Neural cell (in vitro differentiated cells): ENCODE measurements around the gene MXRA7. TPM values are rescaled to one million over a fixed set of nuclear protein-coding genes. Genes with fewer than 3 reads are reported as not detected.

Source experiments
- H2AFZ ChIP-seq: fragments of 200-600, 300-800 bp; sonication (generic), shearing (Covaris generic); 2 replicates; pipeline ENCODE4 v1.6.0; 2014; ENCODE audit warnings: low read depth, mild to moderate bottlenecking, antibody characterized with exemption, low read length, moderate library complexity
- H3F3A ChIP-seq: fragments of 200-600 bp; shearing (Covaris generic); 2 replicates; pipeline ENCODE4 v1.6.1; 2016; ENCODE audit warnings: mild to moderate bottlenecking, moderate library complexity, mixed read lengths, antibody characterized with exemption, low read length; ENCODE audit not compliant: insufficient read depth, poor library complexity, severe bottlenecking
- H3K27ac ChIP-seq: fragments of 200-600, 300-800 bp; sonication (generic), shearing (Covaris generic); 2 replicates; pipeline ENCODE4 v1.5.1; 2014; ENCODE audit warnings: mild to moderate bottlenecking, low read length, moderate library complexity
- H3K27me3 ChIP-seq: fragments of 300-800, 200-600 bp; sonication (generic), shearing (Covaris generic); 2 replicates; pipeline ENCODE4 v1.6.0; 2014; ENCODE audit warnings: mild to moderate bottlenecking, low read depth, low read length, moderate library complexity; ENCODE audit not compliant: insufficient read depth
- H3K36me3 ChIP-seq: fragments of 300-800, 200-600 bp; sonication (generic), shearing (Covaris generic); 2 replicates; pipeline ENCODE4 v1.5.1; 2014; ENCODE audit warnings: mild to moderate bottlenecking, antibody characterized with exemption, low read length, moderate library complexity; ENCODE audit not compliant: insufficient read depth
- H3K4me2 ChIP-seq: fragments of 300-800, 200-600 bp; sonication (generic), shearing (Covaris generic); 2 replicates; pipeline ENCODE4 v1.6.0; 2014; ENCODE audit warnings: mild to moderate bottlenecking, low read length
- H3K4me3 ChIP-seq: fragments of 300-800, 200-600 bp; sonication (generic), shearing (Covaris generic); 2 replicates; pipeline ENCODE4 v1.5.1; 2014; ENCODE audit warnings: mild to moderate bottlenecking, low read length, moderate library complexity
- H3K79me2 ChIP-seq: fragments of 200-600 bp; shearing (Covaris generic); replicated peaks from 2 replicates; pipeline ENCODE4 v1.6.0; 2014; ENCODE audit warnings: mild to moderate bottlenecking, low read length, moderate library complexity; ENCODE audit not compliant: insufficient read depth
- H3K9ac ChIP-seq: fragments of 300-800, 200-600 bp; sonication (generic), shearing (Covaris generic); 2 replicates; pipeline ENCODE4 v1.6.1; 2016; ENCODE audit warnings: mild to moderate bottlenecking, low read length, mixed read lengths
- H3K9me2 ChIP-seq: fragments of 200-600 bp; shearing (Covaris generic); 2 replicates; pipeline ENCODE4 v1.6.1; 2016; ENCODE audit warnings: mild to moderate bottlenecking, low read length, mixed read lengths; ENCODE audit not compliant: insufficient read depth
- H3K9me3 ChIP-seq: fragments of 200-600, 300-800 bp; sonication (generic), shearing (Covaris generic); 2 replicates; pipeline ENCODE4 v1.6.1; 2016; ENCODE audit warnings: mild to moderate bottlenecking, mixed run types, low read length, moderate library complexity, mixed read lengths
- H4K20me1 ChIP-seq: fragments of 200-600 bp; shearing (Covaris generic); 2 replicates; pipeline ENCODE4 v1.6.1; 2016; ENCODE audit warnings: mild to moderate bottlenecking, mixed run types; ENCODE audit not compliant: insufficient read depth
- EP300 ChIP-seq: fragments of 450-650 bp; conservative IDR thresholded peaks from 2 replicates; pipeline ENCODE4 v1.6.1; 2014; ENCODE audit warnings: antibody characterized with exemption, mild to moderate bottlenecking, moderate library complexity; ENCODE audit not compliant: poor library complexity, severe bottlenecking
- EZH2 ChIP-seq: fragments of 200-600, 300-800 bp; shearing (Covaris generic), sonication (generic); IDR thresholded peaks from 2 replicates; pipeline ENCODE4 v1.6.1; 2014; ENCODE audit warnings: antibody characterized with exemption, low read length, borderline replicate concordance, mild to moderate bottlenecking; ENCODE audit not compliant: insufficient read depth, poor library complexity, severe bottlenecking
- MXI1 ChIP-seq: fragments of 450-650 bp; conservative IDR thresholded peaks from 2 replicates; pipeline ENCODE4 v1.6.1; 2014; ENCODE audit warnings: antibody characterized with exemption, mild to moderate bottlenecking; ENCODE audit not compliant: poor library complexity, severe bottlenecking
- POLR2AphosphoS5 ChIP-seq: IDR thresholded peaks from 2 replicates; pipeline ENCODE4 v1.6.1; 2012
- RAD21 ChIP-seq: fragments of 450-650 bp; conservative IDR thresholded peaks from 2 replicates; pipeline ENCODE4 v1.6.1; 2014; ENCODE audit warnings: antibody characterized with exemption, mild to moderate bottlenecking, moderate library complexity
- REST ChIP-seq: IDR thresholded peaks from 2 replicates; pipeline ENCODE4 v1.6.1; 2012; ENCODE audit warnings: borderline replicate concordance
- SMC3 ChIP-seq: fragments of 450-650 bp; conservative IDR thresholded peaks from 2 replicates; pipeline ENCODE4 v1.6.1; 2014; ENCODE audit warnings: antibody characterized with exemption, mild to moderate bottlenecking, moderate library complexity; ENCODE audit not compliant: poor library complexity
- TAF1 ChIP-seq: IDR thresholded peaks from 2 replicates; pipeline ENCODE4 v1.6.1; 2012; ENCODE audit warnings: low read depth
- polyA plus RNA-seq: library from polyadenylated mRNA; depleted of rRNA; stranded (reverse); fragments of >200 nt; gene quantifications from 2 replicates; pipeline ENCODE4 v1.2.3, GENCODE V29; 2014
- TF ChIP-seq, protein P1 (sequence below): fragments of 450-650 bp; IDR thresholded peaks from 2 replicates; pipeline ENCODE4 v1.5.1; 2014; ENCODE audit warnings: antibody characterized with exemption, mild to moderate bottlenecking, moderate library complexity; ENCODE audit not compliant: poor library complexity, severe bottlenecking

Gene MXRA7
- polyA plus RNA-seq, 1 donor from 2014 or later, result 143 TPM

- H3K27ac ChIP-seq, result no peak overlapping the region
- H2AFZ ChIP-seq, result no peak overlapping the region
- no peaks in the 10 kb centered on the region for H3K36me3 ChIP-seq
- H4K20me1 ChIP-seq, result no peaks in the 10 kb centered on the region
- no peaks in the 10 kb centered on the region for H3K9me3 ChIP-seq
- H3K27me3 ChIP-seq, result no peaks in the 10 kb centered on the region
- H3K4me2 ChIP-seq, result no peak overlapping the region
- H3K79me2 ChIP-seq, result no peaks in the 10 kb centered on the region
- TF ChIP-seq POLR2AphosphoS5 (no peak), REST (no peak), SMC3 (no peak), EZH2 (no peak), MXI1 (no peak), EP300 (no peak), TAF1 (no peak), RAD21 (no peak)
- TF ChIP-seq, protein P1, sequence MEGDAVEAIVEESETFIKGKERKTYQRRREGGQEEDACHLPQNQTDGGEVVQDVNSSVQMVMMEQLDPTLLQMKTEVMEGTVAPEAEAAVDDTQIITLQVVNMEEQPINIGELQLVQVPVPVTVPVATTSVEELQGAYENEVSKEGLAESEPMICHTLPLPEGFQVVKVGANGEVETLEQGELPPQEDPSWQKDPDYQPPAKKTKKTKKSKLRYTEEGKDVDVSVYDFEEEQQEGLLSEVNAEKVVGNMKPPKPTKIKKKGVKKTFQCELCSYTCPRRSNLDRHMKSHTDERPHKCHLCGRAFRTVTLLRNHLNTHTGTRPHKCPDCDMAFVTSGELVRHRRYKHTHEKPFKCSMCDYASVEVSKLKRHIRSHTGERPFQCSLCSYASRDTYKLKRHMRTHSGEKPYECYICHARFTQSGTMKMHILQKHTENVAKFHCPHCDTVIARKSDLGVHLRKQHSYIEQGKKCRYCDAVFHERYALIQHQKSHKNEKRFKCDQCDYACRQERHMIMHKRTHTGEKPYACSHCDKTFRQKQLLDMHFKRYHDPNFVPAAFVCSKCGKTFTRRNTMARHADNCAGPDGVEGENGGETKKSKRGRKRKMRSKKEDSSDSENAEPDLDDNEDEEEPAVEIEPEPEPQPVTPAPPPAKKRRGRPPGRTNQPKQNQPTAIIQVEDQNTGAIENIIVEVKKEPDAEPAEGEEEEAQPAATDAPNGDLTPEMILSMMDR, result no peak
- no peaks in the 10 kb centered on the region for H3F3A ChIP-seq
- no peak overlapping the region for H3K4me3 ChIP-seq
- no peak overlapping the region for H3K9ac ChIP-seq
- no peaks in the 10 kb centered on the region for H3K9me2 ChIP-seq
These were observed 37.0 kb downstream of the MXRA7 start for GRCh38 chr17:76673729-76674128.

- no peaks in the 10 kb centered on the region for H3F3A ChIP-seq
- no peak overlapping the region for H3K9ac ChIP-seq
- no peak overlapping the region for H3K4me2 ChIP-seq
- TF ChIP-seq RAD21 (no peak), SMC3 (no peak), MXI1 (no peak), EP300 (no peak), POLR2AphosphoS5 (no peak), REST (no peak)
- H3K27ac ChIP-seq, result no peak overlapping the region
- H3K79me2 ChIP-seq, result no peaks in the 10 kb centered on the region
- H2AFZ ChIP-seq, result no peak overlapping the region
- H3K36me3 ChIP-seq, result no peaks in the 10 kb centered on the region
- H3K4me3 ChIP-seq, result no peak overlapping the region
- no peaks in the 10 kb centered on the region for H4K20me1 ChIP-seq
- H3K9me2 ChIP-seq, result no peaks in the 10 kb centered on the region
- no peaks in the 10 kb centered on the region for H3K9me3 ChIP-seq
- H3K27me3 ChIP-seq, result no peaks in the 10 kb centered on the region
These were observed 37.9 kb downstream of the MXRA7 start for GRCh38 chr17:76672892-76673291.
